Forelimb muscle (tissue), 1 donor: ENCODE results near the gene SH3TC2. TPM values are rescaled to one million over a fixed set of nuclear protein-coding genes. Genes with fewer than 3 reads are reported as not detected.

Experiments used
- polyA plus RNA-seq: library from polyadenylated mRNA; unstranded; fragments of 120-200 nt; gene quantifications from one replicate; pipeline ENCODE4 v1.2.1, GENCODE V29; 2013; ENCODE audit not compliant: insufficient read length

SH3TC2 gene
- polyA plus RNA-seq, 1 donor: 1.3 TPM

Other genes with a start within 250 kb of the SH3TC2 start
- gene ADRB2, start 236.5 kb downstream of the SH3TC2 start, polyA plus RNA-seq: 1.0 TPM
- 89.7 TPM for gene ABLIM3, start 78.4 kb upstream of the SH3TC2 start, polyA plus RNA-seq
- 106 TPM for gene AFAP1L1, start 208.8 kb upstream of the SH3TC2 start, polyA plus RNA-seq